ENCODE measurements around the gene BNIP5.

BNIP5 gene, protein sequence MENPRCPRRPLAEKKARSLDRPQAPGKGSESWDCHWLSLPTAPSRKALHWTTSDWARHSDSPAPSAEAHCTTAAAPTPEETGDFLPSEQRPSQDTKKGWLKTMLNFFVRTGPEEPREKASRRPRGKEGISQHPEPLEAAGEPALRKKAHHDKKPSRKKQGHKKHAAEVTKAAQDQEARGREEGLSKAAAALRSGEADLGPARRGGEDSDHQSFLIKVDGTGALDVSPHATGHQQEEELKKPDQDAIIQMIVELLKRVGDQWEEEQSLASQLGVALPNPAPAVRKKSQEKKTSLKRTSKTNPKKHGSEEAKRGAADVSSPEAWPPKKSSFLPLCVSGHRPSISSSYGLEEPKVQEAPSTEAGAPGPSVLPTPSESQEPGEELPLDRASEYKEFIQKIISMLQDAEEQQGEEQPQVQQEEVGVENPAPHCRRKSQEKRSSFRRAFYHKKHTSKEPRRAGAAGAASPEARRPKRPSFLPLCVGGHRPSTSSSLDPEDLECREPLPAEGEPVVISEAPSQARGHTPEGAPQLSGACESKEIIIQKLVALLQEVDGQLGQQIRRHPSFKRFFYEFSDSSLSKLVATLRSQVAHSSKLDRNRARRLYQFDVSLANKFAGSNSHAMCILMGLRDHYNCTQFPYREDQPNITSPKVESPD

DNA sequence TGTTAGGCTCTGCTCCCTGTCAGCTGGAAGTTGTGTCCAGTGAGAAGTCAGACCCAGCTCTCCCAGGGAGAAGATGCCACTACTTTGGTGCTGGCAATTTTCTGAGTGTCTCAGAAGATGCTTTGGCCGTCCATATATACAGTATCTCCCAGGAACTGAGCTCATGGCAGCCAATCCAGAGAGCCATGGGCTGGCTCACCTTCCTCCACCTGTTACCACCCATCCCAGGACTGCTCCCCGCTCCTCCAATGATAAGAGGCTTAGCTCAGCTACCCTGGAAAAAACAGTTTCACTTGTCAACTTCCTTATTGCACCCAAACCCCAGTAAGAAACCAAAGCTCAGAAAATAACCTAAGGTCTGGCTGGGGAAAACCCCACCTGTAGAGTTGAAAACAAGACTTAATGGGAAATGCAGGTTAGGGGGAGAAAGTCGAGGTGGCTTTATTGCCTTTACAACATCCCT is at the start of gene BNIP5:
Gene BNIP5 (minus strand): TSS at position 110 of the 463 bp plus-strand sequence. CDS start 6,198 bp downstream, outside the sequence.
- DNase-seq = no peak

DNA sequence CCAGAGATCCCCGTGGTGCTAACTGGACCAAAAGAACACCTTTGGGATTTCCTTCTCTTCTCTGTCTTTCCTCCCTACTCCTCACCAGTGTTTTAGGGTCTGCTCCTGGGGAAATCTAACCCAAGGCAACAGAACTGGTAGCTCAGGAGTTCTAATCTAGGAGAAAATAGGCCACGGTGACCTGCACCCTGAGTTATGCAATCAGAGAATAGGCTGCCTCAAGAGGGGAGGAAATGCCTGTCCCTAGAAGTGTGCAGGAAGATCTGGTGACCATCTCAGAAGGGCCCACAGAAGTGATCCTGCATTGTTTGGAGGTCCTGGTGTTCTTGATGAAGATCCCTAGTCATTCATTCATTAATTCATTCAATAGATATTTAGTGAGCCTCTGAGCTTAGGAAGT is 47.4 kb upstream of the BNIP5 start:
- no peak for DNase-seq

DNA sequence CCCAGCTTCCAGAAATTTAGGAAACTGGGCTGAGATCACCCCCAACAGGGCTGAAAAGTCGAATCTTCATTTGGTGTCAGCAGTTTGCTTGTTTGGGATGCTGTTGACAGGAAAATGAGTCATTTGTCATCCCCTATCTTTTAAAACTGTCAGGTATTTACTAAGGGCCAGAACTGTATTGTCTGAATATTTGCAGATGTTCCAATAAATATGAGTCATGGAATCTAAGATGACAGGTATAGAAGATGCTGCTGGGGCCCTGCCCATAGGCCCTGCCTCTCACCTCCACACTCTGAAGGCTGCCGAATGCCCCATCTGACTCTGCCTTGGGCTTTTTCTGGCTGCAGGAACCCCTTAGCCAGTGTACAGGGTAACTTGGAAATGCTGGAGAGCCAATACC is 46.9 kb upstream of the BNIP5 start:
- DNase-seq = no peak

DNA sequence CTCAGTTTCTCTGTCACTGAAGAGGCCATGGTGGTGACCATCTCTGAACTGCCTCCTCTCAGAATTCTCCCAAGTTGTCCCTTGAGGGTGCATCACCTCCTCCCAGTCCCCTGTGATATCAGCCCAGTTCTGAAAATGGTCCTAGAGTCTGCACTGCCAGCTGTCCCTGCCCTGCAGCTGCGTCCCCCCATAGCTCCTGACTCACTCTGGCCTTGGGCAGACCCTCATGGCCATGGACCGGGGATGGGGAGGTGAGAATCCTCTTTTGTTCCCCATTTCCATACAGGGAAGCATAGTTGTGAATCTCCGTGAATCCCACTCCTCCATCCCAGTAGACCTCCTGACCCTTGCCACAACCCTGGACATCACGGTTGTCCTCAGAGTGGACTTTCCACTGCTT is 46.3 kb upstream of the BNIP5 start:
- no peak for DNase-seq

DNA sequence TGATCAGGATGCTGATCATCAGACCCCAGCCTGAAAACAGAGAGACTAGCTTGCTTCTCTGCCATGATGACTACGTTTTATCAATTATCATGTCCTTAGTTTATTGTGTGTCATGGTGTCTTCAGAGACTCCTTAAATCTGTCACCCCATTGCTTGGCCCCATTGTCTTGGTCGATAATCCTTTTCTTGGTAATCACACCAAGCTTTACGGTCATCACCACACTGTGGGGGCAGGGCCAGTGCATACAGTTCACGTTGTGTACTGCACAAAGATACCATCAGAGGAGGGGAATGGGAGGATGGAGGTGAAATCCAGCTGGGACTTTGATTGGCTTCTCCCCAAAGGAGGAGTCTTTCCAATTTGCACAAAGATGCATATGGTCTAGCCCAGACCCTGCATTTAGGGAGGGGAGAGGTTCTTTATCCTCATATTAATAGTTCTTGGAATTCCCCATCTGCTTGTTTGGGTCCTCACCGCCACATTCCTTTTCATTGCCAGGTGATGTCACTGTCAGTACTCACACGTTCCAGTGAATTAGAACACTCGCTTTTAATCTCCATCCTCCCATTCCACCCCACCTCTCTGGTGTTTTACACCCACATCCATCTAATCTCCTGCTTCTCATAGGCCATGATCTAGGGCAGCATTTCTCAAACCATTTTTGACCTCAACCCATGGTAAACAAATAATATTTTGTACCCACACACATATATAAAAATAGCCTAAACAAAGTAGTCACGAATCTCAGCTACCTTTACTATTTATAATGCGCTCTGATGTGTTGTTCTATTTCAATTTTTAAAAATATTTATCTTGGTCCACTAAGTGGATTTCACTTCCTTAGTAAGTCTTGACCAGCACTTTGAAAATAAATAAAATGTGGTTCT is 45.1 kb upstream of the BNIP5 start:
- no peak for DNase-seq

DNA sequence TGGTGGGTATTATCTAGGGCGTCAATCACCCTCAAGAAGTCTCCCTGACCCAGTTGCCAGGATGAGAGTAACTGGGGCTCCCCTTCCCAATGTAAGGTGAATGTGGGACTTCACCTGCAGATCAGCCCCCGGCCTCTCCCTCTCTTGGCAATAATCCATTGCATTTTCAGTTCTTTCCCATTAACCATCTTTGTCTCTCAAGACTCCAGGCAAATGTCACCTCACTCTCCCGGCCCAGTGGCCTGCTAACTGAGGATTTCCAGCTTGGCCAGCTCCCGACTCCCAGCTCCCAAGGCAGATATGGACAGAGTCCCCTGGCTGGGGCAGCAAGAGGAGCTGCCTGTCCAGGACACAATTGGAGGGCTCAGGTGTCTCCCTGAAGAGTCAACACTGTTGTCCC is 43.5 kb upstream of the BNIP5 start:
- no peak for DNase-seq

DNA sequence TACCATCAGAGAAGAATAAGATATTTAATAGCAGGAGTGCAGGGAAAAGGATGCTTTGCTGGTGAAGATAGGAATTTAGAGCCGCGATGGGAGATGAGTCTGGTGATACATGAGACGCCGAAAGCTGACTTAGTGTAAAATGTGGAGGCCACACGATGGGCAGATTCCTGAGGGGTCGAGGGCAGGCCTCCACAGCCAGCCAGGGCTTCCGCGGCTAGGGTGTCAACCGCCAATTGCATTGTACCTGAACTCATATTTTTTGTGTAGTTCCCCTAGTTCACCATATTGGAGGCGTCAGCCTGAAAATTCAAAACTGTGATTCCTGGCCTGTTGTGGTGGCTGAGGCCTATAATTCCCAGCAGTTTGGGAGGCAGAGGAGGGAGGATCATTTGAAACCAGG is 42.2 kb upstream of the BNIP5 start:
- DNase-seq = no peak

DNA sequence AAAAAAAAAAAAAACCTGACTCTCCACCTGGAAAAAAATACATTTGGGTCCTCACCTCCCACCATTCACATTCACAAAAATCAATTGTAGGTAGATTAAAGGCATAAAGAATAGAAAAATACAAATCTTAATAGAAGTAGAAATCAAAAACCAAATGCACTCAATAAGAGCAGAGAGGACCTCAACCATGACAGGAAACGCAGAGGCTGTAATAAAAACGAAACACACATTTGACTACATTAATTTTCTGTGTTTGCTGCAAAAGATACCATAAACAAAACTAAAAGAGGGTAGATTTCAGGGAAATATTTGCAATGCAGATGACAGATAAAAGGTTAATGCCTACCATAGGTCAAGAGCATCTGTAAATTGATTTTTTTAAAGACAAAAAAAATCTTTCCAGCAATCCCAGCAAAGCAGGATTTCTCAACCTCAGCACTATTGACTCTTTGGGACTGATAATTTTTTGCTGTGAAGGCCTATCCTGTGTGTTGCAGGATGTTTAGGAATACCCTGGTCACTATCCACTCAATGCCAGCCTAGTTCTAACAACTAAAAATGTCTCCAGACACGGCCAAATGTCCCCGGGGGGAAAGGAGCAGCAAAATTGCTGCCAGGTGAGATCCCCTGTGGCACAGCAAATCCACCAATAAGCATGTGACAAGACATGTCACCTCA is 41.7 kb upstream of the BNIP5 start:
- DNase-seq = no peak

DNA sequence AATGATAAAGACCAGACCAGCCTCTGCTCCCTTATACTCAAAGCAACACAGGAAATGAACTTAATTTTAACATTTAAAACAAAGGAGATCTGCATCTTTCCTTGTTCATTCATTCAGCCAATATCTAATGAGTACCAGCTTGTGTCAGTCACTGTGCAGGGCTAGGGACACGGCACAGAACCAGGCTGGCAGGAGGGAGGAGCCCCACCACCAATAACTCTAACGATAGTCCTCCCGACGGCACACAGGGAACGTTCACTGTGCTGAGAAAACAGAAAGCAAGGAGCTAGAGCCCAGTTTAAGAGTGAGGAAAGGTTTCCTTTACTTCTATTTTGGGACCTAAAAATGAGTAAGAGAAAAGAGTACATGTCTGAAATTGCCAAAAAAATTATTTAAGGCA is 40.9 kb upstream of the BNIP5 start:
- no peak for DNase-seq

DNA sequence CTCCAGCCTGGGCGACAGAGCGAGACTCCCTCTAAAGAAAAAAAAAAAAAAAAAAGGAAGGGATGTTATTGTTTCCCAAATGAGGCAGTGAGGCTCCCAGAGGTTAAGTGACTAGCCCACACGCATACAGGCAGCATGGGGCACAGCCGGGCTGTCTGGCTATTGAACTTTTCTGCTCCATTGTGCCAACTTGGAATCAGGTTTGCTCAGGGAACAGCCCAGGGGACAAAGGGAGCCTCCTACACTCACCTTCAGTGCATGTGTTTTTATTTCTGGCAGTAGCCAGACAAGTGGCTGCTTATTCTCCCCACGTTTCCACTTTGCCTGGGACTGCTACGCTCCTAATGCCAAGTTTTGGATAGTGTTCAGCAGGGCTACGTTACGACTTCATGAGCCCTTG is 40.1 kb upstream of the BNIP5 start:
- no peak for DNase-seq

DNA sequence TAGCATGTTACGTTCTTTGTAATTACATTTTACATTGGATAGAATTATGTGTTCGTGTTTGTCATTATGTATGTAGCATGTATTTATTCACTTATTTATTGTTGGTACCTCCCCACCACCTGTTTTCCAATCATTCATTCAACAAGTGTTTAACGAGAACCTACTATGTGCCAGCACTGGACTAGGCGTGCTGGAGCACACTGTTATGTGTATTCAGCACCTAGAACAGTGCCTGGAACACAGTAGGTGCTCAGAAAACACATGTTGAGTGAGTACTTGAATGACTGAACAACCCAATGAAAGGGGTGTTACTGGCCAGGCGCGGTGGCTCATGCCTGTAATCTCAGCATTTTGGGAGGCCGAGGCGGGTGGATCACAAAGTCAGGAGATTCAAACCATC is 39.5 kb upstream of the BNIP5 start:
- no peak for DNase-seq

DNA sequence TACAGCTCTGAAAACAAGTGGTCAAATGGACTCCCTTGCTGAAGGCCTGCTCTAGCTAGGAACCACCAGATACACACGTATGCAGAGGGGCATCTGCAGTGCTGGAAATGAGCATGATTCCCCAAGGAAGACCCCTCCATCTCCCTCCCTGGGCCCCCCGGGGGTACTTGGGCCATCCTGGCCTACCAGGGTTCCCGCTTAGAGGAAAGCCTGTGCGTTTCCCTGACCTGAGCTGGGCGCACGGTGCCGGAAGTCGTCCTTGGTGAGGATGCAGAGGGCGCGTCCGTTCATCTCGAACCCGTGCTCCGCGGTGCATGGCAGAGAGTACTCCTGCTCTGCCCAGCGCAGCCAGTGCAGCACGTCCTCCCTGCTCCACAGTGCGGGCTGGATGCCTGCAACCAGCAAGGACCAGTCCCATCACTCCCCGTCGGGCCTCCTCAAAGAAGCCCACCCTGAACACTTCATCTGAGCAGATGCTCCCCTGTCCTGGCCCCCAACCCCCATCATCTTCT is 39.0 kb upstream of the BNIP5 start:
- DNase-seq = no peak

DNA sequence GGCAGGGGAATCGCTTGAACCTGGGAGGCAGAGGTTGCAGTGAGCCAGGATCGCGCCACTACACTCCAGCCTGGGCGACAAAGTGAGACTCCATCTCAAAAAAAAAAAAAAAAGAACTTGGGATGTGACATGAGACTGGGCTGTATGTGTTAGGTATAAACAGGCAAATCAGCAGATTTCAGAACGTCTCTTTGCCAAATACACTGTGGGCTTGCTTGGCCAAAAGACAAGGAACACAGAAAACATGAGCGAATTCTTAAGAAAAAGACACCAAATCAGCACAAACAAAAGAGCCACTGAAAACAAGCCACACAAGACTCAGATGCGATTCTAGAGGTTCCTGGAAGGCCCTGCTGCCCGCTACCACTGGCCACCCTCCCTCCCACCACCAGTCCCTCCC is 38.3 kb upstream of the BNIP5 start:
- DNase-seq = no peak

DNA sequence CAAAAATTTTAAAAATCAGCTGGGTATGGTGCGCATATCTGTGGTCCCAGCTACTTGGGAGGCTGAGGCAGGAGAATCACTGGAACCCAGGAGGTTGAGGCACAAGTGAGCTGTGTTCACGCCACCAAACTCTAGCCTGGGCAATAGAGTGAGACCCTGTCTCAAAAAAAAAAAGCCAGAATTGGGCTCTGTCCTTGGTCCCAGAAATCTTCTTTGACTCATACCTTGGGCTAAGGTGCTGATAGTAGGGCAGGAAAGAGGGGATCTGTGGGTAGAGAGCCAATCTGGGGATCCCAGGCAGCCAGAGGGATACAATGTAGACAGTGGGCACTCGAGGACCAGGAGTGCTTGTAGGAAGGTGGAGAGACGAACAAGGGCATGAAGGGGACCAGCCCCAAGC is 37.5 kb upstream of the BNIP5 start:
- DNase-seq = no peak

DNA sequence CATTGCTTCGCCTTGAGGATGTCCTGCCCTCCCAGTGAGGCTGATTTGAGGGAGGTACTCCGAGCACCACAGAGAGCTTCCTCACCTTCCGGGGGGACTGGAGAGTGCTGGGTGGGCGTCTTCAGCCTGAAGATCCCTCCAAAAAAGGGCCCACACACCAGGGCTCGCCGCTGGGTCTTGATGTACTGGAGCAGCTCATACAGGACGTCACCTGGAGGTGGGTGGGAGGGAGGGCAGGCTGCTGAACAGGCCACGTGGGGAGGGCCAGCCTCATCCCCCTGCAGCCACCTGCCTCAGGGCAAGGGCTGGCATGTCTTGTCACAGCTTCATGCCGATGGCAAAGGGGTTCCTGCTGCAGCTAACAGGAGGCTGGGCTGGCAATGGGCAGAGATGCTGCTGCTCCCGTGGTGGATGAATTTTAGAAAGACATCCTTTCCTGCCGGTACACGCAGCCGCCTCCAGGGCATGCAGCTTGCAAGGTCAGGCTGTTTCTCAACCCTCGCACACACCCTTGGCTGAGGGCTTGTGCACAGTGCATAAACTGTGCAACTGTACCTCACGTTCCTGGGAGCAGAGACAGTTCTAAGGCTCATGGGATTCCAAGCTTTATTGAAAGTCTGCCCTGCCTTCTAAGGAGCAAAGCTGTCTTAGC is 36.8 kb upstream of the BNIP5 start:
- DNase-seq = no peak

DNA sequence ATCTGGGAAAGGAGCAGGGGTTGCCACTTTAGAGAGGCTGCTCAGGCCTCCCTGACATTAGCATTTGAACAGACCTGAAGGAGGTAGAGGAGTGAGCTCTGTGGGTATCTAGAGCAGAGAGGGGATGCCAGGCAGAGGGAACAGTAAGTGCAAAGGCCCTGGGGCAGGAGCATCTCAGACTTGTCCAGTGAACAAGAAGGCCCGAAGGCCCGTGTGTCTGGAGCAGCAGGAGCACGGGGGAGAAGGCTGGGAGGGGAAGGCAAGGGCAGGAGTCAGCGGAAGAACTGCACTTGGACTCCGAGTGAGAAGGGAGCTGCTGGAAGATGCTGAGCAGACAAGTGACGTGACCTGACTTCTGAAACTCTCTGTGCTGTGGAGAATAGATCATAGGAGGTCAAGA is 35.4 kb upstream of the BNIP5 start:
- no peak for DNase-seq

DNA sequence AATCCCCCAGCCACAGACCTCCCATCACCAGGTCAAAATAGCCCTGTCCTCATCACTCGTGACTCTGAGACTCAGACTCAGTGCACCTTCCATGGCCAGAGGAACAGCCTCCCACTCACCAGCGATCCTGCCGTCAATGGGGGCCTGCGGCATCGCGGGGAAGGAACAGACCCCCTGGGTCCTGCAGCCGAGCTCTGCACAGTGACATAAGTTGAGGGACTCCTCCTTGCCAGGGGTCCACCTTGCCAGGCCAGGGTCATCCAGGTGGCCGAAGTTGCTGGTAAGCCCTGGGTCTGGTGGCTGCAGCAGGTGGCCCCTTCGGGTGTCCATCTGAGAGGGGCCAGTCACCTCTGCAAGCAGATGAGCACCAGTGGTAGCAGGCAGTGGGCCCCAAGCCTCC is 34.5 kb upstream of the BNIP5 start:
- DNase-seq = no peak

DNA sequence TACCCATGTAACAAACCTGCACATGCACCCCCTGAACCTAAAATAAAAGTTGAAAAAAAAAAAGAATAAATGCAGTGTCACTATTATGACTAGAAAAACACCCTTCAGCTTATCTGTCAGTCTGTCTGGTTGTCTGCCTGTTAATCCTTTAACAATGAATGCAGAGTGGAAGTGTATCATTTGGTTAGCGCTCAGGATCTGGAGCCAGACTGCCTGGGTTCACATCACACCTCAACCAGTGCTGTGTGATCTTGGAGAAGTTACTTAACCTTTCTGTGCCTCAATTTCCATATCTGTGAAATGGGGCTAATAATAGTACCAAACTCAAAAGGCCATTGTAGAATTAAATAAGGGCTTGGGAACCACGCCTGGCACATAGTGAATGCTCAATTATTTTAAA is 34.0 kb upstream of the BNIP5 start:
- DNase-seq = no peak

DNA sequence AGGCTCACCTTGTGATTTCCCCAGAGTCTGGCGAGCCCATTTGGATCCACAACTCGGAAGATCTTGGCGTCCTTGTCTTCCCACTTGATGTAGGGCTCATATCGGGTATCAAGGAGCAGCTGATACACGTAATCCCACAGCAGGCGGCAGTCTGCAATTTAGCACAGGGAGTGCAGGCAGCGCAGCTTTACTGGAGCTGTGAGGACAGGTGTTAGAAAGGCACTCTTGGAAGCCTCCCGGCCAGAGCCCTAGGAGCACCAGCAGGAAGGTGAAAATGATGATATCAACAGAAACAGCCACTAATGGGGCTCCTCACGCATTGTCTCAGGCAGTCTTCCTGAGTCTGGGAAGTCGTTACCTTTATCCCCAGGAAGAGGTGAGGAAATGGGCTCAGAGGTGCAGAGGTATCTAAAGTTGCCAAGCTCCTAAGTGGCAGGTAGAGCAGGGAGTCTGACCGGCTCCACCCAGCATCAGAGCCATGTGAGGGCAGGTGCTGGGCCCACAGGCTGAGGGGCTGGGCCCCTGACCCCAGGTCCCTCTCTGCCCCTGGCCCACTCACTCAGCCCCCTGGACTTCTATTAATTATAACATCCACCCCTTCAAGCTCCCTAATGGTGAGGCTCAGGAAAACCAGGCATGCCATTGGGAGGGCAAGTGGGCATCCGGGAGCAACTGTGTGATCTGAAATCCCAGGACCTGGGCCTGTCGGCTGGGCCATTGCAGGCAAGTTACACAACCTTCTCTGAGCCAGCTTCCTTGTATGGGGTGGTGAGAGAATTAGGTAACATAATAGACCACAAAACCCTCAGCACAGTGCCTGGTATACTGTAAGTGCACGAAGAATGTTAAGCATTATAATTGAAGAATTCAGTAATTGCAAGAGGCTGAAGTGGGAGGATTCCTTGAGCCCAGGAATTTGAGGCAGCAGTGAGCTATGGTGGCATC is 32.5 kb upstream of the BNIP5 start:
- no peak for DNase-seq

DNA sequence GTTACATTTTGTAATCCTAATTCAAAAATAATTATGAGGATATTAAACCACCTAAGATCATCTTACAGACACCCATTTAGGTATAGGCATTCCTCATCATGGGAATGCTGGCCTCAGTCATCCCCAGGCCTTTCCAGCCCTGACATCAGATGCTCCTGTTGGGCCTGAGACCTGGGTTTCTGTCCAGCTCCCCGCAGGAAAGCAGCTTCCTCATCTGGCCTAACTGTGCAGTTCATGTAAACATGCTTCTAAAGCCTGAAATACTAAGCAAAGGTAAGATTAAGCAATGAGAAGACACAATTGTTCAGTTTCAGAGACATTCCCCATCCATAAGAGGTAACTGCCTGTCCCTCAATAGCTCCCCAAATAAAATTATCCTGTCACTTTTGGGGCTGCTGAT is 31.7 kb upstream of the BNIP5 start:
- DNase-seq = no peak

DNA sequence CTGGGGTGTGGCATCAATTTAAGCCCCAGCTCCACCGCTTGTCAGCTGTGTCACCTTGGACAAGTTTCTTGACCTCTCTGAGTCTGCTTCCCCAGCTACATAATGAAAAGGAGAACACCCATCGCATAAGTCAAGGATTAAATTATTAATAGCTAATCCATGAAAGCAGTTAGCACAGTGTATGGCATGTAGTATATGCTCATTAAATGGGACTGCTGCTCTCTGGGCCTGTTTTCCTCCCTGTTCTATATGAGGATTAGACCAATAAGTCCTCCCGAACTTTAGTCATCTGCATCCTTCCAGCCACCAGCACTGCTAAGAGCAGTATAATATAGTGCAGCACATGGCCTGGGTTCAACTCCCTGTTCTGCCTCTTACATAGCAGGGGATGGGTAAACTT is 31.1 kb upstream of the BNIP5 start:
- no peak for DNase-seq

Measured in activated naive CD4-positive, alpha-beta T cell (primary cell).